Kidney epithelial cell (primary cell): ENCODE data around the gene RERE. TPM values are rescaled to one million over a fixed set of nuclear protein-coding genes. Genes with fewer than 3 reads are reported as not detected.

Experiments used
- DNase-seq: peaks from one replicate; pipeline ENCODE4 v3.0.0-alpha.2; 2010; ENCODE audit warnings: low read depth
- H3K27me3 ChIP-seq: 2 replicates; pipeline ENCODE4 v1.6.0; 2011; ENCODE audit warnings: low read length; ENCODE audit not compliant: control insufficient read depth, insufficient read depth
- H3K36me3 ChIP-seq: 2 replicates; pipeline ENCODE4 v1.5.1; 2011; ENCODE audit warnings: low read length; ENCODE audit not compliant: control insufficient read depth, insufficient read depth
- H3K4me3 ChIP-seq: 2 replicates; pipeline ENCODE4 v1.5.1; 2011; ENCODE audit warnings: low read depth, mild to moderate bottlenecking, control low read depth, low read length
- total RNA-seq: library from RNA; depleted of rRNA; stranded (reverse); fragments of >200 nt; gene quantifications from 2 replicates; pipeline ENCODE4 v1.2.3, GENCODE V29; 2015
- TF ChIP-seq, protein P1 (sequence below): IDR thresholded peaks from 2 replicates; pipeline ENCODE4 v1.5.1; 2011; ENCODE audit warnings: mild to moderate bottlenecking, moderate library complexity, low read length, control low read depth, inconsistent platforms; ENCODE audit not compliant: insufficient read depth, poor library complexity, severe bottlenecking

The RERE gene
- total RNA-seq, 1 donor from 2014 or later, result 47.5 TPM

DNA sequence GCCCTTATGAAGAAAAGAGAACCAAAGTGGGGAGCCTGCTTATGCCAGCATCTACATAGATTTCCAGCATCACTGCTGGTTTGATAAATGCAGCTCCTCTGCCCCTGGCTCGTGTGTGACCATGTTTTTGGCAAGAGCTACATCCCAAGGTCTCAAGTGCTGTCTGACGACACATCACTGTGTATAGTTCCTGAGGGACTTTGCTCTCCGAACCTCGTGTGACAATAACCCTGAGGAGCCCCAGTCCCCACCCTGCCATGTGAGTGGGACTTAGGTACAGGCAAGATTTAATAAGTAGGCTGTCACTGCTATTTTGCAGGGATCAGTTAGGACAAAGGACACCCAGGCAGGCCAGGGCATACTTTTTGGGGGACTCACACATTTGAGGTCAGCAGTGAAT, 28.8 kb upstream of the RERE start:
- H3K36me3 ChIP-seq, result no peaks in the 10 kb centered on the region
- H3K27me3 ChIP-seq, result no peaks in the 10 kb centered on the region
- TF ChIP-seq, protein P1, sequence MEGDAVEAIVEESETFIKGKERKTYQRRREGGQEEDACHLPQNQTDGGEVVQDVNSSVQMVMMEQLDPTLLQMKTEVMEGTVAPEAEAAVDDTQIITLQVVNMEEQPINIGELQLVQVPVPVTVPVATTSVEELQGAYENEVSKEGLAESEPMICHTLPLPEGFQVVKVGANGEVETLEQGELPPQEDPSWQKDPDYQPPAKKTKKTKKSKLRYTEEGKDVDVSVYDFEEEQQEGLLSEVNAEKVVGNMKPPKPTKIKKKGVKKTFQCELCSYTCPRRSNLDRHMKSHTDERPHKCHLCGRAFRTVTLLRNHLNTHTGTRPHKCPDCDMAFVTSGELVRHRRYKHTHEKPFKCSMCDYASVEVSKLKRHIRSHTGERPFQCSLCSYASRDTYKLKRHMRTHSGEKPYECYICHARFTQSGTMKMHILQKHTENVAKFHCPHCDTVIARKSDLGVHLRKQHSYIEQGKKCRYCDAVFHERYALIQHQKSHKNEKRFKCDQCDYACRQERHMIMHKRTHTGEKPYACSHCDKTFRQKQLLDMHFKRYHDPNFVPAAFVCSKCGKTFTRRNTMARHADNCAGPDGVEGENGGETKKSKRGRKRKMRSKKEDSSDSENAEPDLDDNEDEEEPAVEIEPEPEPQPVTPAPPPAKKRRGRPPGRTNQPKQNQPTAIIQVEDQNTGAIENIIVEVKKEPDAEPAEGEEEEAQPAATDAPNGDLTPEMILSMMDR, result no peak
- no peak for DNase-seq
- no peak overlapping the region for H3K4me3 ChIP-seq

GRCh38 chr1:8845104-8846097, 28.0 kb upstream of the RERE start:
- Histone ChIP-seq H3K27me3 (no peaks in the 10 kb centered on the region), H3K36me3 (no peaks in the 10 kb centered on the region), H3K4me3 (no peak overlapping the region)
- DNase-seq, result no peak
- TF ChIP-seq, protein P1, result no peak

DNA sequence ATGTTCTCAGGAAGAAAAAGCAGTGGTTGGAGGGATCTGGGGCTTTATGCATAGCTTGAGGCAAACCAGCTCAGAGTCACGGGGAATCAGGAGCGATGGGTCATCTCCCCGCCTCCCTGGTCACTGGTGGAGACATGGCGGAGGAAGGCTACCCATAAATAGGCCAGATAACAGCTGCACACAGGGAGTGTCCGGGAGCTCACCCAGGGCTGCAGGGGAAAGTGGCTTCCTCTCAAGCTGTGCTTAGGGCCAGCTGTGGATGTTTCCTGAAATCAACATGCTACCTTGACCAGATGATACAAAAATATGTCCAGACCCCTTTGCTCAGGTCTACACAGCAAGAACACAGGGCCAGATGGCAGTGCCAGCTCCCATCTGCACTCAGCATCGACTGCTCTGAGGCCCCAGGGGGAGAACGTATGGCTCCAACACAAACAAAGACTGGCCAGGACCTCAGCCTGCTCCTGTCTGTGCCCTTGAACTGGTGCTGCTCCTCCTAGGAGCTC, 27.1 kb upstream of the RERE start:
- no peaks in the 10 kb centered on the region for H3K27me3 ChIP-seq
- TF ChIP-seq, protein P1, result no peak
- H3K4me3 ChIP-seq, result no peak overlapping the region
- no peaks in the 10 kb centered on the region for H3K36me3 ChIP-seq
- DNase-seq, result no peak

- Histone ChIP-seq H3K27me3 (no peaks in the 10 kb centered on the region), H3K36me3 (no peaks in the 10 kb centered on the region), H3K4me3 (no peak overlapping the region)
- DNase-seq, result no peak
- TF ChIP-seq, protein P1, result no peak
Measured at GRCh38 chr1:8841395-8841794, 24.0 kb upstream of the RERE start.

DNA sequence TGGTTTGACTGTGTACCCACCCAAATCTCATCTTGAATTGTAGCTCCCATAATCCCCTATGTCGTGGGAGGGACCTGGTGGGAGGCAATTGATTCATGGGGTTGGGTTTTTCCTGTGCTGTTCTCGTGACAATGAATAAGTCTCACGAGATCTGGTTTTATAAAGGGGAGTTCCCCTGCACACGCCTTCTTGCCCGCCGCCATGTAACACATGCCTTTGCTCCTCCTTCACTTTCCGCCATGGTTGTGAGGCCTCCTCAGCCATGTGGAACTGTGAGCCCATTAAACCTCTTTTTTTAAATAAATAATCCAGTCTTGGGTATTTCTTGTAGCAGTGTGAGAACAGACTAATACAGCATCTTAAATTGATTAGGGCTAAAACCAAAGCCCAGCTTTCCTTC, 22.6 kb upstream of the RERE start:
- Histone ChIP-seq H3K36me3 (no peaks in the 10 kb centered on the region), H3K27me3 (no peaks in the 10 kb centered on the region), H3K4me3 (no peak overlapping the region)
- TF ChIP-seq, protein P1, result no peak
- no peak for DNase-seq
